GM12878 (cell line): ENCODE data around the gene CCM2. TPM values are rescaled to one million over a fixed set of nuclear protein-coding genes. Genes with fewer than 3 reads are reported as not detected.

Source experiments
- ATAC-seq: fragments of 200-7000 bp; cut with Tn5 transposase; 3 replicates; pipeline ENCODE4 v1.9.1; 2020; ENCODE audit warnings: mild to moderate bottlenecking, moderate library complexity
- BruUV-seq: library from RNA; stranded (reverse); fragments of 400-500 nt; replicated peaks from 2 replicates; lab custom pipeline; 2021; lab: Mats Ljungman, UMichigan
- CTCF ChIA-PET: fragments of 300-600 bp; sonication (Branson Sonifier 250); formaldehyde crosslinking; extraction: SDS; loops from one replicate; lab custom pipeline; 2021; ENCODE audit warnings: inconsistent platforms; lab: Yijun Ruan, JAX
- POLR2A ChIA-PET: fragments of 350-600 bp; formaldehyde crosslinking; extraction: SDS; loops from one replicate; lab custom pipeline; 2021; ENCODE audit warnings: inconsistent platforms; lab: Charles Lee
- RAD21 ChIA-PET: fragments of 300-600 bp; sonication (Branson Sonifier 250); formaldehyde crosslinking; loops from one replicate; lab custom pipeline; 2023; ENCODE audit warnings: antibody characterized with exemption; ENCODE audit not compliant: unreplicated experiment; lab: Charles Lee
- SMC1A ChIA-PET: fragments of 300-600 bp; sonication (Branson Sonifier 250); formaldehyde crosslinking; loops from one replicate; lab custom pipeline; 2023; ENCODE audit not compliant: unreplicated experiment, uncharacterized antibody; lab: Charles Lee
- DNase-seq: peaks from one replicate; pipeline ENCODE4 v3.0.0-alpha.2; 2011; ENCODE audit warnings: low read depth, low spot score
- FAIRE-seq: peaks from 3 replicates; lab custom pipeline; 2011; peaks lifted over from hg19 to GRCh38; lab: Jason Lieb, UNC
- H2AFZ ChIP-seq: 2 replicates; pipeline ENCODE4 v1.6.0; 2011; ENCODE audit warnings: low read depth, low read length, control low read depth; ENCODE audit not compliant: control insufficient read depth
- H3K27ac ChIP-seq: 2 replicates; pipeline ENCODE4 v1.5.1; 2011; ENCODE audit warnings: control low read depth; ENCODE audit not compliant: control insufficient read depth, insufficient read depth
- H3K27me3 ChIP-seq, 2 experiments: replicated peaks in 1 of 2; 2 replicates each; pipeline versions ENCODE4 v1.6.0 to v1.6.1; 2011; ENCODE audit warnings: low read length in 1 of 2; ENCODE audit not compliant: control insufficient read depth in 2 of 2, insufficient read depth in 2 of 2
- H3K36me3 ChIP-seq, 2 experiments: 2 replicates each; pipeline ENCODE4 v1.5.1; 2011; ENCODE audit warnings: low read length in 1 of 2; ENCODE audit not compliant: control insufficient read depth in 2 of 2, insufficient read depth in 2 of 2
- H3K4me1 ChIP-seq: 2 replicates; pipeline ENCODE4 v1.6.1; 2011; ENCODE audit warnings: mild to moderate bottlenecking, low read length, moderate library complexity, mixed read lengths; ENCODE audit not compliant: control insufficient read depth, insufficient read depth
- H3K4me2 ChIP-seq: 2 replicates; pipeline ENCODE4 v1.6.0; 2011; ENCODE audit warnings: control low read depth; ENCODE audit not compliant: control insufficient read depth, insufficient read depth
- H3K4me3 ChIP-seq: fragments of 200-600 bp; sonication (generic); 2 replicates; pipeline ENCODE4 v1.5.1; 2016
- H3K79me2 ChIP-seq: 2 replicates; pipeline ENCODE4 v1.6.0; 2011; ENCODE audit warnings: low read length; ENCODE audit not compliant: control insufficient read depth, insufficient read depth
- H3K9ac ChIP-seq: 2 replicates; pipeline ENCODE4 v1.8.0; 2011; ENCODE audit warnings: low read length, control low read depth, mixed read lengths; ENCODE audit not compliant: control insufficient read depth, insufficient read depth
- H3K9me3 ChIP-seq: replicated peaks from 3 replicates; pipeline ENCODE4 v1.5.1; 2011; ENCODE audit warnings: mild to moderate bottlenecking, low read length; ENCODE audit not compliant: control insufficient read depth, insufficient read depth
- H4K20me1 ChIP-seq: 2 replicates; pipeline ENCODE4 v1.6.0; 2011; ENCODE audit not compliant: control insufficient read depth, insufficient read depth
- ATF2 ChIP-seq: IDR thresholded peaks from 2 replicates; pipeline ENCODE4 v1.6.1; 2012; ENCODE audit warnings: low read length, inconsistent platforms
- BHLHE40 ChIP-seq, 2 experiments: fragments of 450-650 bp in 1 of 2; IDR thresholded peaks; 2 replicates each; pipeline ENCODE4 v1.6.1; 2011 to 2017; ENCODE audit warnings: low read depth in 2 of 2, borderline replicate concordance in 1 of 2, improper control_type of control experiment in 1 of 2, low read length in 1 of 2, mild to moderate bottlenecking in 1 of 2
- EGR1 ChIP-seq, 2 experiments: IDR thresholded peaks; 1 replicate in 1 of 2; 2 replicates in 1 of 2; pipeline ENCODE4 v1.6.1; 2011 to 2012; ENCODE audit warnings: low read depth in 2 of 2, low read length in 2 of 2, borderline replicate concordance in 1 of 2, mild to moderate bottlenecking in 1 of 2, moderate library complexity in 1 of 2
- EP300 ChIP-seq, 2 experiments: fragments of 150-350 bp in 1 of 2; IDR thresholded peaks; 2 replicates each; pipeline ENCODE4 v1.6.1; 2011 to 2012; ENCODE audit warnings: low read depth in 2 of 2, low read length in 2 of 2, borderline replicate concordance in 1 of 2, improper control_type of control experiment in 1 of 2, inconsistent platforms in 1 of 2; ENCODE audit not compliant: control insufficient read depth in 1 of 2
- FOS ChIP-seq: IDR thresholded peaks from 3 replicates; pipeline ENCODE4 v1.6.1; 2011; ENCODE audit warnings: borderline replicate concordance; ENCODE audit not compliant: insufficient read length; ENCODE audit errors: extremely low read depth
- GATAD2B ChIP-seq: fragments of 450-650 bp; conservative IDR thresholded peaks from 2 replicates; pipeline ENCODE4 v1.6.1; 2017; ENCODE audit warnings: low read depth, mild to moderate bottlenecking, moderate library complexity
- IKZF2 ChIP-seq, 2 experiments: fragments of 450-650 bp; IDR thresholded peaks; 2 replicates each; pipeline ENCODE4 v1.6.1; 2017; ENCODE audit warnings: mild to moderate bottlenecking in 2 of 2, moderate library complexity in 2 of 2
- JUNB ChIP-seq: IDR thresholded peaks from 2 replicates; pipeline ENCODE4 v1.6.1; 2016; ENCODE audit warnings: antibody characterized with exemption, mild to moderate bottlenecking
- NFYB ChIP-seq: IDR thresholded peaks from 2 replicates; pipeline ENCODE4 v1.6.1; 2011; ENCODE audit warnings: low read depth, mild to moderate bottlenecking, low read length, improper control_type of control experiment, moderate library complexity; ENCODE audit not compliant: insufficient read depth
- POLR2AphosphoS2 ChIP-seq: IDR thresholded peaks from 2 replicates; pipeline ENCODE4 v1.6.1; 2011; ENCODE audit warnings: low read depth, mild to moderate bottlenecking, low read length, improper control_type of control experiment, moderate library complexity
- POLR2AphosphoS5 ChIP-seq: IDR thresholded peaks from 2 replicates; pipeline ENCODE4 v1.6.1; 2011; ENCODE audit warnings: mild to moderate bottlenecking, low read length, inconsistent platforms
- RAD51 ChIP-seq: fragments of 450-650 bp; IDR thresholded peaks from 2 replicates; pipeline ENCODE4 v1.6.1; 2016; ENCODE audit warnings: moderate library complexity, mild to moderate bottlenecking, inconsistent platforms
- SMAD5 ChIP-seq: IDR thresholded peaks from 2 replicates; pipeline ENCODE4 v1.6.1; 2016; ENCODE audit warnings: antibody characterized with exemption, low read depth
- SRF ChIP-seq, 2 experiments: IDR thresholded peaks; 2 replicates each; pipeline ENCODE4 v1.6.1; 2011; ENCODE audit warnings: low read depth in 2 of 2, low read length in 2 of 2, mild to moderate bottlenecking in 1 of 2, moderate library complexity in 1 of 2
- STAT3 ChIP-seq: IDR thresholded peaks from 2 replicates; pipeline ENCODE4 v1.6.1; 2011; ENCODE audit warnings: low read depth, low read length, improper control_type of control experiment
- ZNF217 ChIP-seq: fragments of 450-650 bp; IDR thresholded peaks from 2 replicates; pipeline ENCODE4 v1.6.1; 2017; ENCODE audit warnings: antibody characterized with exemption, mild to moderate bottlenecking
- ZNF592 ChIP-seq: fragments of 450-650 bp; IDR thresholded peaks from 2 replicates; pipeline ENCODE4 v1.6.1; 2017; ENCODE audit warnings: mild to moderate bottlenecking, moderate library complexity
- WGBS: methylation state at CpG from one replicate; pipeline ENCODE4 v1.1.6; 2016; ENCODE audit warnings: low lambda C conversion rate; ENCODE audit not compliant: insufficient replicate concordance, insufficient coverage; ENCODE audit errors: missing lambda C conversion rate; 5-methylcytosine and 5-hydroxymethylcytosine counted together
- in situ Hi-C: fragments of 300-500 bp; cut with MboI; formaldehyde crosslinking; loops from 9 replicates; pipeline ENCODE4 v1.14.3; 2018; ENCODE audit warnings: mixed read lengths
- intact Hi-C: fragments of 100-400 bp; cut with micrococcal nuclease; formaldehyde crosslinking; loops from one replicate; pipeline ENCODE4 v1.14.2; 2022; ENCODE audit not compliant: unreplicated experiment
- polyA plus RNA-seq, 11 experiments: library from polyadenylated mRNA; depleted of rRNA in 4 of 11; unstranded in 6 of 11; stranded (reverse) in 5 of 11; fragments of >200 nt; fragmentation: Nextera tagmentation in 4 of 11; fragmentation: Illumina TruSeq in 1 of 11; extraction: Ambion mirVana in 4 of 11; extraction: Trizol in 1 of 11; gene quantifications; 1 replicate in 1 of 11; 2 replicates in 10 of 11; pipeline versions ENCODE4 v1.2.1 to v1.2.3, GENCODE V29; 2011 to 2016; ENCODE audit warnings: inconsistent platforms in 2 of 11, missing spikeins in 2 of 11, low read depth in 1 of 11
- total RNA-seq, 4 experiments: library from RNA; depleted of rRNA in 3 of 4; stranded (reverse); fragments of >200 nt in 3 of 4; fragmentation: Illumina TruSeq in 1 of 4; extraction: Trizol in 1 of 4; gene quantifications; 2 replicates each; pipeline versions ENCODE4 v1.2.1 to v1.2.3, GENCODE V29; 2013 to 2021

CCM2 gene
- total and polyA plus RNA-seq, 10 of the 15 experiments (the other 5 are each of a cell fraction or from before 2014, with no cell fraction given), result 1.00 to 82.3 (median 48.7) TPM

- Histone ChIP-seq H3K9me3 (no peaks in the 10 kb centered on the region), H3K27me3 (no peaks in the 10 kb centered on the region), H3K9ac (peak overlapping the region; percentile 74), H3K4me1 (peaks cover 43% of the 10 kb centered on the region), H3K79me2 (peaks cover 43% of the 10 kb centered on the region), H2AFZ (peak overlapping the region; percentile 91), H3K36me3 (no peaks in the 10 kb centered on the region; a peak in 1 of 4 replicates), H4K20me1 (no peaks in the 10 kb centered on the region), H3K4me2 (peak overlapping the region; percentile 70), H3K27ac (peak overlapping the region; percentile 79), H3K4me3 (peak overlapping the region; percentile 95)
- SMC1A ChIA-PET, result interaction anchor here (0.7 to 10.5 kb wide), 5 partner anchors 20 to 1264 kb away, joined by 3 to 303 read pairs (median 5); partner anchors contain the start of gene MYO1G
- in situ Hi-C loops (no loop called here), intact Hi-C loops (loop anchor here (1.0 to 2.0 kb wide), 5 partner anchors 13 to 117 kb away; partner anchors contain the start of gene TBRG4)
- ATAC-seq, result peak; percentile 88
- CTCF ChIA-PET, result interaction anchor here (0.6 to 4.7 kb wide), 5 partner anchors 9 to 1662 kb away, joined by 3 to 52 read pairs (median 3); no protein-coding TSS in a partner anchor
- under 1% methylated on average over 49 of the region's 66 CpGs for WGBS
- DNase-seq, result peak; percentile 96
- POLR2A ChIA-PET, result interaction anchor here (0.6 to 10.5 kb wide), 7 partner anchors 16 to 250 kb away, joined by 3 to 280 read pairs (median 5); partner anchors contain the start of genes H2AZ2, MYO1G and PURB
- TSS peak; percentile 95 for BruUV-seq
- RAD21 ChIA-PET, result interaction anchor here (0.6 to 9.9 kb wide), 11 partner anchors 8 to 153 kb away, joined by 3 to 303 read pairs (median 6); partner anchors contain the start of genes H2AZ2, MYO1G, PURB and TBRG4
- FAIRE-seq, result peak; percentile 89
- TF ChIP-seq STAT3 (no peak), EGR1 (IDR thresholded peaks at IDR 0.05; ENCODE audit: borderline replicate concordance in 1 of 2, low read depth in 2 of 2, low read length in 2 of 2) (peak in 1 of 2 experiments; percentile 35; a peak in 2 of 3 replicates), SRF (IDR thresholded peaks at IDR 0.05; ENCODE audit: low read depth in 2 of 2, low read length in 2 of 2) (no peak), FOS (no peak), BHLHE40 (IDR thresholded peaks at IDR 0.05; ENCODE audit: borderline replicate concordance in 1 of 2, low read depth in 2 of 2, low read length in 1 of 2) (peak in 1 of 2 experiments; percentile 4; a peak in 1 of 4 replicates), GATAD2B (no peak), RAD51 (no peak), POLR2AphosphoS2 (no peak), EP300 (IDR thresholded peaks at IDR 0.05; ENCODE audit: borderline replicate concordance in 1 of 2, control insufficient read depth in 1 of 2, low read depth in 2 of 2, low read length in 2 of 2) (no peak), SMAD5 (no peak), JUNB (no peak), NFYB (0 out of 2 replicates have a peak, but pooled peaks have one; percentile 22), POLR2AphosphoS5 (no peak), ZNF217 (no peak), ATF2 (no peak), ZNF592 (no peak), IKZF2 (IDR thresholded peaks at IDR 0.05) (peak; percentile 74 to 75)
These were observed 532 bp upstream of the CCM2 start for GRCh38 chr7:44999245-45000092.
